Adrenal gland (tissue), 12 donors: ENCODE data around the gene SLC6A11. TPM values are rescaled to one million over a fixed set of nuclear protein-coding genes. Genes with fewer than 3 reads are reported as not detected.

Source experiments
- DNase-seq, 7 donors: peaks; one replicate each; pipeline ENCODE4 v3.0.0-alpha.2; 2019 to 2020
- H3K27ac ChIP-seq, 5 donors: fragments of 200-600 bp; sonication (generic) in 4 of 5; 1 replicate in 3 of 5; 2 replicates in 2 of 5; pipeline versions ENCODE4 v1.5.1 to v1.8.0; 2016 to 2020; ENCODE audit warnings: mild to moderate bottlenecking in 1 of 5
- H3K27me3 ChIP-seq: fragments of 200-600 bp; 2 replicates; pipeline ENCODE4 v1.8.0; 2021
- H3K36me3 ChIP-seq, 2 donors: fragments of 200-600 bp; replicated peaks in 1 of 2; 1 replicate in 1 of 2; 2 replicates in 1 of 2; pipeline versions ENCODE4 v1.5.1 to v1.8.0; 2018 to 2022
- H3K4me1 ChIP-seq, 2 donors: fragments of 200-600 bp; replicated peaks in 1 of 2; 1 replicate in 1 of 2; 2 replicates in 1 of 2; pipeline versions ENCODE4 v1.5.1 to v1.8.0; 2018 to 2021
- H3K4me3 ChIP-seq, 4 donors: fragments of 200-600 bp; sonication (generic) in 3 of 4; one replicate each; pipeline ENCODE4 v1.5.1; 2016 to 2018
- H3K9me3 ChIP-seq, 3 donors: fragments of 200-600 bp; sonication (generic) in 1 of 3; replicated peaks in 1 of 3; 1 replicate in 2 of 3; 2 replicates in 1 of 3; pipeline versions ENCODE4 v1.5.1 to v1.8.0; 2016 to 2021
- CTCF ChIP-seq, 6 experiments: fragments of 450-650 bp in 4 of 6; fragments of 200-600 bp in 2 of 6; sonication (generic) in 1 of 6; IDR thresholded peaks; 1 replicate in 5 of 6; 2 replicates in 1 of 6; pipeline versions ENCODE4 v1.5.1 to v1.8.0; 2016 to 2021; ENCODE audit warnings: antibody characterized with exemption in 6 of 6, mild to moderate bottlenecking in 2 of 6, moderate library complexity in 1 of 6
- POLR2A ChIP-seq, 2 donors: fragments of 450-650 bp; IDR thresholded peaks; one replicate each; pipeline ENCODE4 v1.6.1; 2017; ENCODE audit warnings: antibody characterized with exemption in 2 of 2, mild to moderate bottlenecking in 2 of 2, moderate library complexity in 1 of 2
- WGBS, 4 donors: extraction: QIAGEN DNeasy Blood & Tissue Kit in 2 of 4; methylation state at CpG; one replicate each; pipeline versions ENCODE4 v1.1.5 to v1.1.7; 2013 to 2017; 5-methylcytosine and 5-hydroxymethylcytosine counted together
- intact Hi-C, 2 donors: fragments of 100-400 bp; cut with DNase I; formaldehyde crosslinking; loops; one replicate each; pipeline versions ENCODE4 v1.14.1 to v1.15.0; 2022 to 2023
- polyA plus RNA-seq, 3 donors: library from polyadenylated mRNA; stranded (reverse); fragments of 200-250 nt in 2 of 3; fragments of 350-450 nt in 1 of 3; fragmentation: Illumina TruSeq in 1 of 3; extraction: RNeasy Lipid Tissue Mini Kit (QIAGEN cat#74804) in 1 of 3; gene quantifications; one replicate each; pipeline ENCODE4 v1.2.3, GENCODE V29; 2013 to 2014
- total RNA-seq, 9 donors: library from RNA; depleted of rRNA in 4 of 9; stranded (reverse); fragments of >200 nt in 4 of 9; fragments of 120-200 nt in 1 of 9; fragmentation: NEBNext Ultra II Directional in 1 of 9; extraction: Animal tissue kit (Norgen Biotek cat#: 25700) in 1 of 9; gene quantifications; one replicate each; pipeline versions ENCODE4 v1.1.0 to v1.2.4, GENCODE V29; 2013 to 2023
- donor health status: healthy with polysubstance abuse.
- donor health status: Bipolar disorder and iron deficiency.
- donor health status: DM: yes; HTN: yes; CAD: no.
- donor health status: DM: no; HTN: no; CAD: no.
- donor health status: DM: no; HTN: no; CAD: no.
- donor health status: DM: yes; HTN: yes; CAD: no.

Gene SLC6A11
- total and polyA plus RNA-seq, 12 donors: 0.03 to 0.17 (median 0.06) TPM; not detected in 7

- Histone ChIP-seq H3K36me3 (no peaks in the 10 kb centered on the region), H3K4me3 (no peak overlapping the region), H3K27me3 (no peaks in the 10 kb centered on the region), H3K4me1 (no peaks in the 10 kb centered on the region), H3K27ac (no peak overlapping the region), H3K9me3 (no peaks in the 10 kb centered on the region)
- no peak for DNase-seq
- WGBS, 4 donors: 69 to 84% (median 79%) methylated on average over 5 to 10 of the region's 10 CpGs
- intact Hi-C loops: no loop called here
- TF ChIP-seq POLR2A (IDR thresholded peaks at IDR 0.05): no peak
- TF ChIP-seq CTCF (IDR thresholded peaks at IDR 0.05): no peak
Measured at GRCh38 chr3:10834951-10835350, 18.9 kb downstream of the SLC6A11 start.

GRCh38 chr3:10835406-10835805 is 19.4 kb downstream of the SLC6A11 start:
- TF ChIP-seq CTCF (IDR thresholded peaks at IDR 0.05): no peak
- TF ChIP-seq POLR2A (IDR thresholded peaks at IDR 0.05): no peak
- DNase-seq: no peak
- no peaks in the 10 kb centered on the region for H3K36me3 ChIP-seq
- no peaks in the 10 kb centered on the region for H3K4me1 ChIP-seq
- H3K4me3 ChIP-seq: no peak overlapping the region
- 64 to 84% (median 81%) methylated on average over 8 of the region's 8 CpGs for WGBS, 4 donors
- H3K27me3 ChIP-seq: no peaks in the 10 kb centered on the region
- no peaks in the 10 kb centered on the region for H3K9me3 ChIP-seq
- intact Hi-C loops: no loop called here
- H3K27ac ChIP-seq: no peak overlapping the region

GRCh38 chr3:10836676-10837075 is 20.6 kb downstream of the SLC6A11 start:
- no peaks in the 10 kb centered on the region for H3K27me3 ChIP-seq
- TF ChIP-seq POLR2A (IDR thresholded peaks at IDR 0.05) (no peak), CTCF (IDR thresholded peaks at IDR 0.05) (no peak)
- H3K27ac ChIP-seq: no peak overlapping the region
- H3K4me3 ChIP-seq: no peak overlapping the region
- WGBS, 4 donors: 74 to 85% (median 83%) methylated on average over 2 of the region's 2 CpGs
- no peak for DNase-seq
- no peaks in the 10 kb centered on the region for H3K9me3 ChIP-seq
- intact Hi-C loops: no loop called here
- H3K4me1 ChIP-seq: no peaks in the 10 kb centered on the region
- no peaks in the 10 kb centered on the region for H3K36me3 ChIP-seq

GRCh38 chr3:10837849-10838248 is 21.8 kb downstream of the SLC6A11 start:
- H3K4me1 ChIP-seq: no peaks in the 10 kb centered on the region
- no peaks in the 10 kb centered on the region for H3K36me3 ChIP-seq
- H3K27me3 ChIP-seq: no peaks in the 10 kb centered on the region
- H3K9me3 ChIP-seq: no peaks in the 10 kb centered on the region
- H3K27ac ChIP-seq: no peak overlapping the region
- H3K4me3 ChIP-seq: no peak overlapping the region
- intact Hi-C loops: no loop called here
- WGBS, 4 donors: 73 to 80% (median 75%) methylated on average over 7 to 8 of the region's 8 CpGs
- TF ChIP-seq POLR2A (IDR thresholded peaks at IDR 0.05) (no peak), CTCF (IDR thresholded peaks at IDR 0.05) (no peak)
- DNase-seq: no peak
